Activated T-cell treated with anti-CD3 and anti-CD28 coated beads, Interleukin-2, amount 50 U/mL, for 24 hours (primary cell): ENCODE results near the gene HMMR.
"Not testable (repeated sequence)": the region's sequence is repeated elsewhere in the genome, so short reads cannot be mapped to it uniquely, and the experiment has no call there.

ENCODE experiments used
- DNase-seq: peaks from one replicate; pipeline ENCODE4 v3.0.0-alpha.2; 2020
- H3K27ac Mint-ChIP-seq: 2 replicates; pipeline ENCODE4 v1.8.0; 2020; ENCODE audit warnings: mild to moderate bottlenecking, mixed read lengths
- H3K27me3 Mint-ChIP-seq: 2 replicates; pipeline ENCODE4 v1.8.0; 2020; ENCODE audit warnings: mixed read lengths
- H3K36me3 Mint-ChIP-seq: 2 replicates; pipeline ENCODE4 v1.8.0; 2020; ENCODE audit warnings: low read depth, mixed read lengths
- H3K4me1 Mint-ChIP-seq: 2 replicates; pipeline ENCODE4 v1.8.0; 2020; ENCODE audit warnings: low read depth, mixed read lengths
- H3K4me3 Mint-ChIP-seq: 2 replicates; pipeline ENCODE4 v1.8.0; 2020; ENCODE audit warnings: mild to moderate bottlenecking, moderate library complexity, mixed read lengths
- H3K9me3 Mint-ChIP-seq: 2 replicates; pipeline ENCODE4 v1.8.0; 2020; ENCODE audit warnings: mixed read lengths

Gene HMMR

GRCh38 chr5:163506726-163507125 lies 46.3 kb downstream of the HMMR start:
- Mint-ChIP-seq H3K27me3 (no peaks in the 10 kb centered on the region), H3K9me3 (no peaks in the 10 kb centered on the region), H3K4me3 (peak overlapping the region; percentile 86), H3K27ac (peak overlapping the region; percentile 97), H3K36me3 (peaks cover 51% of the 10 kb centered on the region), H3K4me1 (peaks cover 56% of the 10 kb centered on the region)
- DNase-seq = no peak

GRCh38 chr5:163508753-163509152 lies 48.3 kb downstream of the HMMR start:
- H3K9me3 Mint-ChIP-seq = no peaks in the 10 kb centered on the region
- peak overlapping the region; percentile 97 for H3K27ac Mint-ChIP-seq
- peaks cover 70% of the 10 kb centered on the region for H3K36me3 Mint-ChIP-seq
- H3K4me3 Mint-ChIP-seq = peak overlapping the region; percentile 86
- no peak for DNase-seq
- peaks cover 62% of the 10 kb centered on the region for H3K4me1 Mint-ChIP-seq
- no peaks in the 10 kb centered on the region for H3K27me3 Mint-ChIP-seq

GRCh38 chr5:163509291-163509951 lies 49.0 kb downstream of the HMMR start:
- Mint-ChIP-seq H3K4me1 (peaks cover 61% of the 10 kb centered on the region), H3K4me3 (peak overlapping the region; percentile 86), H3K27ac (peak overlapping the region; percentile 97), H3K9me3 (no peaks in the 10 kb centered on the region), H3K36me3 (peaks cover 72% of the 10 kb centered on the region), H3K27me3 (no peaks in the 10 kb centered on the region)
- DNase-seq = no peak

- Mint-ChIP-seq H3K4me3 (peak overlapping the region; percentile 8), H3K36me3 (peaks cover 82% of the 10 kb centered on the region), H3K9me3 (no peaks in the 10 kb centered on the region), H3K4me1 (peaks cover 71% of the 10 kb centered on the region), H3K27me3 (no peaks in the 10 kb centered on the region), H3K27ac (peak overlapping the region; percentile 71)
- no peak for DNase-seq
Observed at GRCh38 chr5:163512526-163512925, 52.1 kb downstream of the HMMR start.

GRCh38 chr5:163525096-163525495 lies 64.7 kb downstream of the HMMR start:
- Mint-ChIP-seq H3K27ac (no peak overlapping the region), H3K9me3 (peaks cover 2% of the 10 kb centered on the region), H3K36me3 (peaks cover 30% of the 10 kb centered on the region), H3K4me3 (no peak overlapping the region), H3K27me3 (no peaks in the 10 kb centered on the region), H3K4me1 (peaks cover 8% of the 10 kb centered on the region)
- DNase-seq = no peak

GRCh38 chr5:163529698-163530097 lies 69.3 kb downstream of the HMMR start:
- H3K27ac Mint-ChIP-seq = no peak overlapping the region
- H3K4me3 Mint-ChIP-seq = no peak overlapping the region
- peaks cover 2% of the 10 kb centered on the region for H3K9me3 Mint-ChIP-seq
- H3K27me3 Mint-ChIP-seq = no peaks in the 10 kb centered on the region
- DNase-seq = no peak
- peaks cover 2% of the 10 kb centered on the region for H3K36me3 Mint-ChIP-seq
- peaks cover 5% of the 10 kb centered on the region for H3K4me1 Mint-ChIP-seq

GRCh38 chr5:163531272-163531671 lies 70.8 kb downstream of the HMMR start:
- Mint-ChIP-seq H3K4me1 (peaks cover 4% of the 10 kb centered on the region), H3K36me3 (no peaks in the 10 kb centered on the region), H3K4me3 (no peak overlapping the region), H3K9me3 (no peaks in the 10 kb centered on the region), H3K27ac (no peak overlapping the region), H3K27me3 (no peaks in the 10 kb centered on the region)
- DNase-seq = no peak

- Mint-ChIP-seq H3K4me1 (peaks cover 4% of the 10 kb centered on the region), H3K27me3 (peaks cover 3% of the 10 kb centered on the region), H3K9me3 (no peaks in the 10 kb centered on the region), H3K4me3 (no peak overlapping the region), H3K27ac (no peak overlapping the region), H3K36me3 (no peaks in the 10 kb centered on the region)
- no peak for DNase-seq
Observed at GRCh38 chr5:163532171-163533084, 72.0 kb downstream of the HMMR start.

GRCh38 chr5:163533223-163533622 lies 72.8 kb downstream of the HMMR start:
- Mint-ChIP-seq H3K4me3 (no peak overlapping the region), H3K27me3 (peaks cover 7% of the 10 kb centered on the region), H3K4me1 (peaks cover 4% of the 10 kb centered on the region), H3K9me3 (no peaks in the 10 kb centered on the region), H3K36me3 (no peaks in the 10 kb centered on the region), H3K27ac (no peak overlapping the region)
- DNase-seq = no peak

- peaks cover 7% of the 10 kb centered on the region for H3K27me3 Mint-ChIP-seq
- no peak overlapping the region for H3K27ac Mint-ChIP-seq
- H3K4me1 Mint-ChIP-seq = peaks cover 4% of the 10 kb centered on the region
- H3K9me3 Mint-ChIP-seq = no peaks in the 10 kb centered on the region
- no peaks in the 10 kb centered on the region for H3K36me3 Mint-ChIP-seq
- no peak overlapping the region for H3K4me3 Mint-ChIP-seq
- no peak for DNase-seq
Observed at GRCh38 chr5:163534492-163535094, 74.2 kb downstream of the HMMR start.

- DNase-seq = no peak
- Mint-ChIP-seq H3K4me1 (peaks cover 4% of the 10 kb centered on the region), H3K27me3 (peaks cover 7% of the 10 kb centered on the region), H3K36me3 (no peaks in the 10 kb centered on the region), H3K9me3 (no peaks in the 10 kb centered on the region), H3K4me3 (no peak overlapping the region), H3K27ac (no peak overlapping the region)
Observed at GRCh38 chr5:163535290-163535689, 74.9 kb downstream of the HMMR start.

- H3K9me3 Mint-ChIP-seq, H3K36me3 Mint-ChIP-seq, H3K4me3 Mint-ChIP-seq, H3K4me1 Mint-ChIP-seq, DNase-seq, H3K27ac Mint-ChIP-seq: not testable (repeated sequence)
- peaks cover 12% of the 10 kb centered on the region for H3K27me3 Mint-ChIP-seq
Observed at GRCh38 chr5:163536442-163536841, 76.0 kb downstream of the HMMR start.

GRCh38 chr5:163540696-163541095 lies 80.3 kb downstream of the HMMR start:
- no peaks in the 10 kb centered on the region for H3K4me1 Mint-ChIP-seq
- peaks cover 15% of the 10 kb centered on the region for H3K27me3 Mint-ChIP-seq
- no peak for DNase-seq

More at GRCh38 chr5:163540696-163541095, 80.3 kb downstream of the HMMR start:
- H3K4me3 Mint-ChIP-seq = no peak overlapping the region
- no peaks in the 10 kb centered on the region for H3K36me3 Mint-ChIP-seq
- no peak overlapping the region for H3K27ac Mint-ChIP-seq
- no peaks in the 10 kb centered on the region for H3K9me3 Mint-ChIP-seq
